K562 (cell line): ENCODE measurements around the gene HSF5. TPM values are rescaled to one million over a fixed set of nuclear protein-coding genes. Genes with fewer than 3 reads are reported as not detected.

ENCODE experiments used
- CGGBP1 ChIP-seq: fragments of 250-450 bp; sonication (Bioruptor Pico); IDR thresholded peaks from 2 replicates; pipeline ENCODE4 v1.9.0; 2021; ENCODE audit warnings: mild to moderate bottlenecking
- CLOCK ChIP-seq: fragments of 250-450 bp; sonication (Bioruptor Pico); IDR thresholded peaks from 2 replicates; pipeline ENCODE4 v1.4.0; 2020; ENCODE audit warnings: mild to moderate bottlenecking, moderate library complexity, borderline replicate concordance
- CREM ChIP-seq: IDR thresholded peaks from 2 replicates; pipeline ENCODE4 v1.6.1; 2014; ENCODE audit warnings: antibody characterized with exemption, low read depth
- DACH1 ChIP-seq: fragments of 450-650 bp; IDR thresholded peaks from 2 replicates; pipeline ENCODE4 v1.6.1; 2018; ENCODE audit not compliant: partially characterized antibody
- HNRNPL ChIP-seq: fragments of 200-400 bp; formaldehyde crosslinking; IDR thresholded peaks from 2 replicates; pipeline ENCODE4 v1.6.1; 2017; ENCODE audit warnings: low read depth, mild to moderate bottlenecking, low read length
- MYNN ChIP-seq, 2 experiments: sonication (generic); formaldehyde crosslinking in 1 of 2; IDR thresholded peaks; 2 replicates each; pipeline versions ENCODE4 v1.5.0 to v1.6.1; 2016 to 2020; ENCODE audit warnings: antibody characterized with exemption in 1 of 2, missing genetic modification reagents in 1 of 2
- NUFIP1 ChIP-seq: fragments of 450-650 bp; IDR thresholded peaks from 2 replicates; pipeline ENCODE4 v1.6.1; 2018; ENCODE audit not compliant: partially characterized antibody
- PCBP2 ChIP-seq: fragments of 200-400 bp; formaldehyde crosslinking; IDR thresholded peaks from 2 replicates; pipeline ENCODE4 v1.6.1; 2018; ENCODE audit warnings: low read length, low read depth, mild to moderate bottlenecking, moderate library complexity; ENCODE audit not compliant: poor library complexity, severe bottlenecking
- RFX7 ChIP-seq: fragments of 250-450 bp; sonication (Bioruptor Pico); IDR thresholded peaks from 2 replicates; pipeline ENCODE4 v1.5.1; 2021; ENCODE audit warnings: mild to moderate bottlenecking
- RUNX1 ChIP-seq: sonication (generic); IDR thresholded peaks from 2 replicates; pipeline ENCODE4 v1.6.1; 2016; ENCODE audit warnings: antibody characterized with exemption, low read depth
- TFAM ChIP-seq: fragments of 250-450 bp; sonication (Bioruptor Pico); conservative IDR thresholded peaks from 2 replicates; pipeline ENCODE4 v1.5.0; 2021; ENCODE audit warnings: mild to moderate bottlenecking, moderate library complexity
- ZBTB26 ChIP-seq: fragments of 450-650 bp; formaldehyde crosslinking; IDR thresholded peaks from 2 replicates; pipeline ENCODE4 v1.4.0; 2022; ENCODE audit warnings: missing genetic modification characterization
- ZNF511 ChIP-seq: sonication (generic); formaldehyde crosslinking; IDR thresholded peaks from 2 replicates; pipeline ENCODE4 v1.8.0; 2022; ENCODE audit warnings: mild to moderate bottlenecking, missing genetic modification reagents
- ZNF57 ChIP-seq: fragments of 450-650 bp; formaldehyde crosslinking; IDR thresholded peaks from 2 replicates; pipeline ENCODE4 v1.4.0; 2020; ENCODE audit warnings: mild to moderate bottlenecking, moderate library complexity
- polyA plus RNA-seq, 8 experiments: library from polyadenylated mRNA; depleted of rRNA in 4 of 8; stranded (reverse) in 5 of 8; unstranded in 3 of 8; fragments of >200 nt; fragmentation: Nextera tagmentation in 2 of 8; fragmentation: Illumina TruSeq in 1 of 8; extraction: Ambion mirVana in 2 of 8; extraction: Trizol in 1 of 8; gene quantifications; 2 replicates each; pipeline versions ENCODE4 v1.2.1 to v1.2.3, GENCODE V29; 2011 to 2014; ENCODE audit warnings: inconsistent platforms in 1 of 8, missing spikeins in 1 of 8
- total RNA-seq, 7 experiments: library from RNA; depleted of rRNA in 6 of 7; stranded (reverse); fragments of >200 nt in 6 of 7; fragmentation: Illumina TruSeq in 2 of 7; extraction: Trizol in 2 of 7; gene quantifications; 2 replicates each; pipeline versions ENCODE4 v1.2.1 to v1.2.3, GENCODE V29; 2011 to 2021; ENCODE audit warnings: low replicate concordance in 1 of 7
- TF ChIP-seq, protein P1 (sequence below): sonication (generic); formaldehyde crosslinking; IDR thresholded peaks from 2 replicates; pipeline ENCODE4 v1.8.0; 2023; ENCODE audit warnings: missing genetic modification reagents, mild to moderate bottlenecking, borderline replicate concordance
- TF ChIP-seq, protein P2 (sequence below): fragments of 450-650 bp; formaldehyde crosslinking; IDR thresholded peaks from 2 replicates; pipeline ENCODE4 v1.4.0; 2020; ENCODE audit warnings: mild to moderate bottlenecking

Gene HSF5
- total and polyA plus RNA-seq, 9 of the 15 experiments (the other 6 are each of a cell fraction or from before 2014, with no cell fraction given): 0.04 TPM; not detected in 8

- no peak for TF ChIP-seq CGGBP1
- no peak for TF ChIP-seq ZNF511
- peak; percentile 96 for TF ChIP-seq CREM
- TF ChIP-seq ZBTB26 (CRISPR knock-in tag): no peak
- no peak for TF ChIP-seq PCBP2
- no peak for TF ChIP-seq CLOCK (CRISPR knock-in tag)
- TF ChIP-seq, protein P1, sequence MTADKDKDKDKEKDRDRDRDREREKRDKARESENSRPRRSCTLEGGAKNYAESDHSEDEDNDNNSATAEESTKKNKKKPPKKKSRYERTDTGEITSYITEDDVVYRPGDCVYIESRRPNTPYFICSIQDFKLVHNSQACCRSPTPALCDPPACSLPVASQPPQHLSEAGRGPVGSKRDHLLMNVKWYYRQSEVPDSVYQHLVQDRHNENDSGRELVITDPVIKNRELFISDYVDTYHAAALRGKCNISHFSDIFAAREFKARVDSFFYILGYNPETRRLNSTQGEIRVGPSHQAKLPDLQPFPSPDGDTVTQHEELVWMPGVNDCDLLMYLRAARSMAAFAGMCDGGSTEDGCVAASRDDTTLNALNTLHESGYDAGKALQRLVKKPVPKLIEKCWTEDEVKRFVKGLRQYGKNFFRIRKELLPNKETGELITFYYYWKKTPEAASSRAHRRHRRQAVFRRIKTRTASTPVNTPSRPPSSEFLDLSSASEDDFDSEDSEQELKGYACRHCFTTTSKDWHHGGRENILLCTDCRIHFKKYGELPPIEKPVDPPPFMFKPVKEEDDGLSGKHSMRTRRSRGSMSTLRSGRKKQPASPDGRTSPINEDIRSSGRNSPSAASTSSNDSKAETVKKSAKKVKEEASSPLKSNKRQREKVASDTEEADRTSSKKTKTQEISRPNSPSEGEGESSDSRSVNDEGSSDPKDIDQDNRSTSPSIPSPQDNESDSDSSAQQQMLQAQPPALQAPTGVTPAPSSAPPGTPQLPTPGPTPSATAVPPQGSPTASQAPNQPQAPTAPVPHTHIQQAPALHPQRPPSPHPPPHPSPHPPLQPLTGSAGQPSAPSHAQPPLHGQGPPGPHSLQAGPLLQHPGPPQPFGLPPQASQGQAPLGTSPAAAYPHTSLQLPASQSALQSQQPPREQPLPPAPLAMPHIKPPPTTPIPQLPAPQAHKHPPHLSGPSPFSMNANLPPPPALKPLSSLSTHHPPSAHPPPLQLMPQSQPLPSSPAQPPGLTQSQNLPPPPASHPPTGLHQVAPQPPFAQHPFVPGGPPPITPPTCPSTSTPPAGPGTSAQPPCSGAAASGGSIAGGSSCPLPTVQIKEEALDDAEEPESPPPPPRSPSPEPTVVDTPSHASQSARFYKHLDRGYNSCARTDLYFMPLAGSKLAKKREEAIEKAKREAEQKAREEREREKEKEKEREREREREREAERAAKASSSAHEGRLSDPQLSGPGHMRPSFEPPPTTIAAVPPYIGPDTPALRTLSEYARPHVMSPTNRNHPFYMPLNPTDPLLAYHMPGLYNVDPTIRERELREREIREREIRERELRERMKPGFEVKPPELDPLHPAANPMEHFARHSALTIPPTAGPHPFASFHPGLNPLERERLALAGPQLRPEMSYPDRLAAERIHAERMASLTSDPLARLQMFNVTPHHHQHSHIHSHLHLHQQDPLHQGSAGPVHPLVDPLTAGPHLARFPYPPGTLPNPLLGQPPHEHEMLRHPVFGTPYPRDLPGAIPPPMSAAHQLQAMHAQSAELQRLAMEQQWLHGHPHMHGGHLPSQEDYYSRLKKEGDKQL (CRISPR knock-in tag): no peak
- no peak for TF ChIP-seq ZNF57 (CRISPR knock-in tag)
- TF ChIP-seq RUNX1: no peak
- no peak for TF ChIP-seq NUFIP1
- no peak for TF ChIP-seq RFX7
- no peak for TF ChIP-seq DACH1
- TF ChIP-seq MYNN (IDR thresholded peaks at IDR 0.05): no peak
- TF ChIP-seq MYNN (CRISPR knock-in tag; IDR thresholded peaks at IDR 0.05): no peak
- no peak for TF ChIP-seq HNRNPL
- TF ChIP-seq, protein P2, sequence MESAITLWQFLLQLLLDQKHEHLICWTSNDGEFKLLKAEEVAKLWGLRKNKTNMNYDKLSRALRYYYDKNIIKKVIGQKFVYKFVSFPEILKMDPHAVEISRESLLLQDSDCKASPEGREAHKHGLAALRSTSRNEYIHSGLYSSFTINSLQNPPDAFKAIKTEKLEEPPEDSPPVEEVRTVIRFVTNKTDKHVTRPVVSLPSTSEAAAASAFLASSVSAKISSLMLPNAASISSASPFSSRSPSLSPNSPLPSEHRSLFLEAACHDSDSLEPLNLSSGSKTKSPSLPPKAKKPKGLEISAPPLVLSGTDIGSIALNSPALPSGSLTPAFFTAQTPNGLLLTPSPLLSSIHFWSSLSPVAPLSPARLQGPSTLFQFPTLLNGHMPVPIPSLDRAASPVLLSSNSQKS (CRISPR knock-in tag): no peak
- no peak for TF ChIP-seq TFAM (CRISPR knock-in tag)
Observed at GRCh38 chr17:58517928-58518609, 29.9 kb upstream of the HSF5 start (continued).
